ENCODE measurements around the gene SKI. TPM values are rescaled to one million over a fixed set of nuclear protein-coding genes. Genes with fewer than 3 reads are reported as not detected.

Gene SKI
- total RNA-seq, 1 experiment from 2014 or later = 16.5 TPM

DNA sequence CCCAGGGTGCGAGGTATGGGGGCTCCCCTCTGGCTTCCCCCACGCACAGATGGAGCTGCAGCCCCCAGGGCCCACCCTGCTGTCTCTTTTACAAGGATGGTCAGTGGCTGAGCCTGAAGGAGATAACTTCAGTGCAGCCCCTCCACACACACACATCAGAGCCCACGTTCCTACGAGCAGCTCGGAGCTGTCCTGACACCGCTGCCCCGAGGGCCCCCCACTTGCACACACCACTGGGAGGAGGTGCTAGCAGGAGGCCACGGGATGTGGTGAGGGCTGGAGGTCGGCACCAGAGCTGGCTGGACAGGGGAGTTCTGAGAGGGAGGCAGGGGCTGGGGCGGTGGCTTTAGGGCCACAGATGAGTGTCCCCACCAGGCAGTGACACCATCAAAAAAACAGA is 109.4 kb downstream of the SKI start:
- DNase-seq (ENCODE audit: low read depth) = no peak

DNA sequence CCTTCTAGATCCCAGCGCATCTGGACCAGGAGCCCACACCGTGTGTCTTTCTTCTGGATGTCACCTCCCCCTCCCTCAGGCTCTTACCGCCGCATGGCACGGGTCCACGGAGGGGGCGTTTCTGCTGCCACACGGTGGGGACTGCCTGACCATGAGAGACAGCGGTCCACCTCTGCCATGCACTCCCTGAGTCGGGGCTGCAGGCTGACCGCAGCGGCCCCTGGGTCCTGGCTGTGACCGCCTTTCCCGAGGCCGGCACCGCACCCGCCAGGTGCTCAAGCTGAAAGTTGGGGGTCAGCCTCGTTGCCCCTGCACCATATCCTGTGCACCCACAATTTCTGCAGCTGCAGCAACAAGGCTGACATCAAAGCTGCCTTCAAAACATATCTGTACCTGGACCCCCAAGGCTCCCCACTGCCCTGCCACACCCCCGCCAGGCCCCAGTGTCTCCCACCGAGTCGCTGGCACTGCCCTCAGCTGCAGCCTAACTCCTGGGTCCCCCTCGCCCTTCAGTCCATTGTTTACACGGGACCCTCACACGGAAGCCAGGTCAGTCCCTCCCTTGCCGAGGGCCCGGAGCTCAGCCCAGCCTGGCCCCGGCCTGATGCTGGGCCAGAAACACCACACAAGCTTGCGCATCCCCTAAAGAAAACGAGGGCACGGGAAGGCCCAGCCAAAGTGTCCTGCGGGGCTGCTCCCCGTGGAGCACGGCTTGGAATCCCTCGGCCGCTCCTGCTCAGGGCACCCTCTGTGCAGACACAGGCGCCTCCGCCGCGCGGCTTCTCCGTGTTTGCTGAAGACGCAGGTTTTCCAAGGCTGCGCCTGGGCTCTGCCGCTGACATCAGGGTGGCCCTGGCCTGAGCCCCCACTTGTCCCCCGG is 111.3 kb downstream of the SKI start:
- DNase-seq (ENCODE audit: low read depth) = no peak

DNA sequence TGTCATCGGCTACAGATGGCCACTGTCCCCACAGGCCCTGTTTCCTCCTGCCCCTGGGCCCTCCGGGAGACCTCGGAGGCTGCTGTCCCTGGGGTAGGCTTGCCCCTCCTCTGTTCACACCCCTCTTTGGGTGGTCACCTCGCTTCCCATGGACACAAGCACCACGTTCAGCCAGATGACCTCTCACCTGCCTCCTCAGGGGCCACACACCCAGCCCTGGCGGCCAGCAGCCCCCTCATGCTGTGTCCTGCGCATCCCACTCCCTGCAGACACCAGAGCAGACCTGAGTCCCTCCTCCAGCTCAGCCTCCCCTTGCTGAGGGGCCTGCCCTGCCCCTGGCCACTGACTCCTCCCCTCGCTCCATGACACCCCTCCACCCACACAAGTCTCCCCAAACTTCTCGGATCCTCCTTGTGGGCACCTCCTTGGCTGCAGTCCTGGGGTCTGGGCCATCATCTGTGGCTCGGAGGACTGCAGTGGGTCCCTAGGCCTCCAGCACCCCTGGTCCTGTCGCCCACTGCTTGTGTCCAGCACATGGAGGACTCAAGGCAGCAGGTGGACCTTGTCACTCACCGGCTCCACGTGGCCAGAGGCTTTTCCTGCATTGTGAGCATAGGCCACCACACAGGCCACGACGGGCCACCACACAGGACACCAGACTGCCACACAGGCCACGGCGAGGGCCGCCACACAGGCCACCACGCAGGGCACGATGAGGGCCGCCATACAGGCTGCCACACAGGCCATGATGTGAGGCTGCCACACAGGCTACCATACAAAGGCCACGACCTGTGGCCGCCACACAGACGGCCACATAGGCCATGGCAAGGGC is 112.2 kb downstream of the SKI start:
- DNase-seq (ENCODE audit: low read depth) = no peak

DNA sequence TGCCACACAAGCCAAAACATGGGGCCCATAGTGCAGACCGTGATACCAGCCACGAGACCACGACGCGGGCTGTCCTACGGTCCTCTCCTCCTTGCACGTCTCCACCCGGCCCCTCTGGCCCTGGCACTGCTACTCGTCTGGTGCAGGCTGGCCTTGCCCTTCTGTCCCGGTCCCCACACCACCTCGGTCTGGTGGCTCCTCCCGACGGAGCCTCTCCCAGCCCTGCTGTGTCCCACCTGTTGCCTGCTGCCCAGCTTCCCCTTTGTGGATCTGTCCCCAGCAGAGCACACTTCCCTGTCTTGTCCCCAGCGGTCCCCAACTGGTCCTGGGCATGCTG is 112.8 kb downstream of the SKI start:
- no peak for DNase-seq (ENCODE audit: low read depth)

DNA sequence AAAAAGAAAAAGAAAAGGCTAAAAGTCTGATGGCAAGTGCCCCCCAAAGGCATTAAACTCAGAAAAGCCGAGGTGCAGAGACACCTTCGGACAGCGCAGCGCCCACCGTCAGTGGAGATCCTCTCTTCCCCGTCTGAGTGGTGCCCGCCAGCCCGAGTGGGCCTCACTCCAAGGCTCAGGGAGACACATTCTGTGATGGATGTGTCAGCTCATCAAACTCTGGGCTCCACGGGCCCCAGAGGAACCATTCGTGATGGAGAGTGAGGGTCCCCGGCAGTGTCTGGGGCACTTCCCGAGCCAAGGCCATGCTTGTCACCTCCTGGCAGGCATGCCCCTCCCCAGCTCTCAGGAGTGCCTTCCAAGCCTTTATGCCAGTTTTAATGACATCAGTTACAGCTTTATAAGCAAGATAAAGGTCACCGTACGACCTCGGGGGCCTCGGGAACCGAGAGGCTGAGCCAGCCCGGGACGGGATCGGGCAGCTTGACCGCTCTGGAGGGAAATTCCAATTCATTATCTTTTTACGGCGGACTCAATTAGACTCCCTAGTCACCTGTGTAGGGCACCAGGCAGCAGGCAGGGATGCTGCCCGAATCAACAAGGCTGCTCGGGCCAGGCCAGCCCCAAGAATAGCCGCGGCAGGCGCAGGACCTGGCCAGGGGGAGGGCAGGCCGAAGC is 113.7 kb downstream of the SKI start:
- no peak for DNase-seq (ENCODE audit: low read depth)

DNA sequence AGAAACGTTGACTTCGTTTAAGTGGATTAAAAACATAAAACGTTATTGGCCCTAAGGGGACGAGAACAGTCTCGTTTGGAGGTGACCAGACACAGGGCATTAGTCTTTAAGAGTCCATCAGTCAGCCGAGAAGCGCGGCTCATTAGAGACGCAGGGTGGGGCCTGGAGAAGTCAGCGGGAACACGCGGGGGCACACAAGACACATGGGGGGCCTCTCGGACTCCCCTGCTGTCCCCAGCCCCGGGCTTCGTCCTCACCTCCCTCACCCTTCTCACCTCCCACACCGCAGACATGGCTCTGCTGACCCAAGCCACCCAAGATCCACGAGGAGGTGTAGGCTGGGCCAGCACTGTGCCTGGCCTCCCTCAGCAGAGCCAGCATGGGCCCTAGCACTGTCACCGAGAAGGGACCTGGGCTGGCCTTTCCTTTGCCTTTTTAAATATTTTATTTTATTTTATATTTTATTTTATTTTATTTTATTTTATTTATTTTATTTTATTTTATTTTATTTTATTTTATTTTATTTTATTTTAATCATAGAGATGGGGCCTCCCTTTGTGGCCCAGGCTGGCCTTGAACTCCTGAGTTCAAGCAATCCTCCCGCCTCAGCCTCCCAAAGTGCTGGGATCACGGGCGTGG is 114.4 kb downstream of the SKI start:
- no peak for DNase-seq (ENCODE audit: low read depth)

DNA sequence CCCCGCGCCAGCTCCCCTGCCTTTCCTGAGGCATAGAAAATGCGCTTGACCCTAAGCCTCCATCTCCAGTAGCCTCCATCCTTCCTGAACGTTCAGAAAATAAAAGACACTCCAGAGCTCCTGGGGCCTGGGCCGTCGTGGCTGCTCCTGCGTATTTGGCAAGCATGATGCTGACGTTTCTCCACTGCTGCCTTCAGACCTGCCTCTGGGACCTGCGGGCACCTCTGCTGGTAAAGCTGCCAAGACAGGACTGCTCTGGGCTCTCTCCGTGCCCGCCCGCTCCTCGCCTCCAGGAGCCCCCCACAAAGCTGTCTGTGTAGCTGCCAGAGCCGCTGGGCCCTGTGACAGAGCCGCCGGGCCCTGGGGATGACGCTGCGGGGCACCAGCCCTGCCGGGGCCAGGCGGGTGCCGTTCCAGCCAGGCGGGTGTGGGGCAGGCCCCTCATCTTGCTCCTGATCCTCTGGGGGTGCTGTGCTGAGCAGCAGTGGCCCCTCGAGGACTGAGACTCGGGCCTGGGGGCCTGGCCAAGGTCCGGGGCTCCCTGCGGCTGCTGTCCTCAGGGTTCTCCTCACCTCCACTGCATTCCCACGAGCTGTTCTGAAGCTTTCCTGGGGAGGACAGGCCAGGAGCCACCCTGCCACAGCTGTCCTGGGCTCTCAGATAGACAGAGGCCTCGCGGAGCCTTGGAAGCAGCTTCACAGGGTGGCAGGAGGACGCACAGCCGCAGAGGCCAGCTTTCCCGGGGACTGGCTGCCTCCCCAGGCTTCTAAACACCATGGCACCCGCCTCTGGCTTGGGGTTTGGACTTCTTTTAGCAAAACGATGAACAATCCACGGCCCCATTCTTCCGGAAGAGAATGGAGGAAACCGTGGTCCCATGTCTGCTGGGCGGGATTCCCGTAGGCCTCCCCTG is 115.2 kb downstream of the SKI start:
- DNase-seq (ENCODE audit: low read depth) = no peak

DNA sequence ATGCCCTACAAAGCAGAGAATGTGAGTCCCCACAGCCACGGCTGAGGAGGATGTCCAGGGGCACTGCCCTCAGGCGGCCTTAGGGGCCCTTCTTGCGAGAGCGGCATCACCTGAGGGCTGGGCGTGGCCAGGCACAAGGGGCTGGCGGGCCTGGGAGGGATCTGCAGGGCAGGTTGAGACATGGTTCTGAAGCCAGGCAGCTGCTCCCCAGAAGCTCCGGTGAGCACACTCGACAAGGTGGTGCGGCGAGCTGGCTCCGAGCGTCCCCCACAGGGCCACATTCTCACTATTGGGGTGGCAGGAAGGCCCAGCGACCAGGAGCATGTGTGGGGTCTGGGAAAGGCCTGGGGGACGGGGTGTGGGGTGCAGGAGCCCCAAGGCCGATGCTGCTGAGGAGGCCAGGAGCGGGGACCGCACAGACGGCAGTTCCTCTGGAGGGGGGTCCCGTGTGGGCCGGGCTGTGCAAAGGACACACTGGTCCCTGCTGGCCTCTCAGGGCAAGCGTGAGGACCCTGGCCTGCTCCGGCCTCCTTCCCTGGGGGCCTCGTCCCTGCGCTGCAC is 116.1 kb downstream of the SKI start:
- no peak for DNase-seq (ENCODE audit: low read depth)

DNA sequence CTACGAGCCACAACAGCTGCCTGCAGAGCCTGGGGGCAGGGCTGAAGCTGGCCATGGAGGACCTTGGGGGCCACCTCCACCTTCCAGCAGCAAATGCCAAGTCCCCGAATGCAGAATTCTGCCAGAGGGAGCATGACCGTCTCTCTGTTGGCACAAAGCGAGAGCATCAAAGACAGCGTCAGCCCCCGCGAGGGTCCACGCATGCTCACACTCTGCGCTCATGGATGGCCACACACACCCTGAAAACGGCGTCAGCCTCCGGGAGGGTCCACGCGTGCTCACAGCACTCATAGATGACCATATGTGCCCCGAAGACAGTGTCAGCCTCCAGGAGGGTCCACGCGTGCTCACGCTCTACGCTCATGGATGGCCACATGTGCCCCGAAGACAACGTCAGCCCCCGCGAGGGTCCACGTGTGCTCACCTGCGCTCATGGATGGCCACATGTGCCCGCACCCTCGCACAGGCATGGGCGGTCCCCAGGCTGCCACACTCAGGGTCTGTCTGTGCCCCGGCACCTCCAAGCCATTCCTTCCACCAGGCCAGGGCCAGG is 116.7 kb downstream of the SKI start:
- DNase-seq (ENCODE audit: low read depth) = no peak

DNA sequence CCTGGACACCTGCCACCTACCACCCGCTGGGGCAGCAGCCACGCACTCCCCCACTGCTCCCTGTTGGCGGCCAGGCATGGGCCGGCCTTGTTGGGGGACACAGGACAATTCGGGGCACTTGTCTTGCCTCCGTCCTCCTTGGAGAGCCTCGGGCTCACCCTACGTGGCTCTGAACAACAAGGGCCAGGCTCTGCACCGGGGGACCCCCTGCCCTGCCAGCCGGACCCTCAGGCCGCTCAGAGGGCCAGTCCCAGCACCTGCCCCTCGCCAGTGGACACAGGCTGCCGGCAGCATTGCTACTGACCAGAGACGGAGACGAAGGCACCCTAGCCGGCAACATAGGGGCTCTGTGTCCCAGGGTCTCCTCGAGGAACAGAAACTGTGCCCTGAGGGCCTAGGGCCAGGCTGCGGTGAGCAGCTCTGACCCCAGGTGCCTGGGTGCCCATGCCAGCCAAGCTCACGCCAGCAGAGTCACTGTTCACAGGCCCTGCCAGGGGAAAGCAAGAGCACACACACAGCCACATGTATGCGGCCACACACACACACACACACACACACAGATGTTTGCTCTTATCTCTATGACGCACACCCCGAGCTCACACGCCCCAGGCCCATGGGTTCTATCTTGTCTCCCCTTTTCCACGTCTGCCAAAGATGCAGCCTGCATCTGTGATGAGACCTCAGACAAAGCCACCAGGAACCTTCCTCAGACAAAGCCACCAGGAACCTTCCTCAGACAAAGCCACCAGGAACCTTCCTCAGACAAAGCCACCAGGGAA is 117.4 kb downstream of the SKI start:
- DNase-seq (ENCODE audit: low read depth) = no peak

DNA sequence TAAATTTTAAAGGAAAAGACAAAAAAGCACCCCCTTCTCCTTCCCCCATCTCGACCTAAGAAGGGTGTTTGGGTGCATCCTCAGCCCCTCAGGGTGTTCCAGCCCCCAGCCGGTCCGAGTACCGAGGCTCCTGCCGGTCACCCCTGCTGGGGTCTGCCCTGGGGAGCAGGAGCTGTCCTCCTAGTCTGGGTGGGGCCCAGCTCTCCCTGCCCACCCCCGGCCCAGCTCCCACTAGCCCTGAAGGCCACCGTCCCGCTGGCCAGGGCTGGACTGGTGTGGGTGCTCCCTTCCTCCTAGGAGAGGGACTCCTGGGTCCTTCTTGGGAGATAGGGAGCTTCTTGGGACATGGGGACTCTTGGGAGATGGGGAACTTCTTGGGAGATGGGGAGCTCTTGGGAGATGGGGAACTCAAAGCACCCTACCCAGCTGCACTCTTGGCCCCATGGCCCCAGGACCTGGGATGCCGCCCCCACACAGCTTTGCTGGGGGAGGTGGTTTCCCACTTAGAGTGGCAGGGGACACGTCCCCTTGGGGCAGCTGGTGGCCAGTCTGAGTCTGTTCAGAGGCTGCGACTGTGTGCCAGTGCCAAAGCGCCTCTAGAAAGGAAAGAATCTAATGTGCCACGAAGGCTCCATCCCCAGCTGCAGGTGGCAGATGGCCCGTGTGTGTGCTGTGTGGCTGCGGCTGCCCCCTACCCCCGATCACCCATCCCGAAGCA is 118.7 kb downstream of the SKI start:
- no peak for DNase-seq (ENCODE audit: low read depth)

DNA sequence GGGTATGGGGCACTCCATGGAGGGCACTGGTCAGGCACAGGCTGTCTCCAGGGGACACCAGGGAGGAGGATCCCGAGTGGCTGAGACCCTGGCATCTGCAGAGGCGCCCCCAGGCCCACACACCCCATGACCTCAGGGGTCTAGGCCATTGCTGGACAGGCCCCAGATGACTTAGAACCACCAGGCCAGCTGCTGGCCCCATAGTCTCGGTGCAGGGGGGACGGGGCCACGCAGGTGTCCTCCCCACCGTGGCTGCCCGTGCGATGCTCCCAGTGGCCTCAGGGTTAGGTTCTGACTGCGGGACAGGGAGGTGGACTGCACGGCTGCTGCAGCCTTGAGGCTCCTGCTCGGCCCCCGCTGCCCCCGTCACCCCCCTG is 119.3 kb downstream of the SKI start:
- no peak for DNase-seq (ENCODE audit: low read depth)

DNA sequence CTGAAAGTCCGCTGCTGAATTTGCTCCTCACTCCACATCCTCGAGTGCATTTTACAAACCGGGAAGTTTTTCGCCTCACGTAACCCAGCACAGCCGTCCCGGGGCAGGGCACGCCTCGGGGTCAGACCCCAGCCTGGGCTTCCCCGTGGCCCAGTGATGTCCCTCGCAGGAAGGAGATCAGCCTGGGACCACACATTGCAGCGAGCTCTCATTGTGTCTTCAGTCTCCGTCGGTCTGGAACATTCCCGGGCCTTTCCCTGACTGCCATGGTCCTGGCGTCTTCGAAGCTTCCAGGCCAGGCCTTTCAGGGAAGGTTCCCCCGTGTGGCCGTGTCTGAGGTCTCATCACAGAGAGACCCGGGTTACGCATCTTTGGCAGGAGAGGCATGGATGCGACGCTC is 119.8 kb downstream of the SKI start:
- DNase-seq (ENCODE audit: low read depth) = no peak

DNA sequence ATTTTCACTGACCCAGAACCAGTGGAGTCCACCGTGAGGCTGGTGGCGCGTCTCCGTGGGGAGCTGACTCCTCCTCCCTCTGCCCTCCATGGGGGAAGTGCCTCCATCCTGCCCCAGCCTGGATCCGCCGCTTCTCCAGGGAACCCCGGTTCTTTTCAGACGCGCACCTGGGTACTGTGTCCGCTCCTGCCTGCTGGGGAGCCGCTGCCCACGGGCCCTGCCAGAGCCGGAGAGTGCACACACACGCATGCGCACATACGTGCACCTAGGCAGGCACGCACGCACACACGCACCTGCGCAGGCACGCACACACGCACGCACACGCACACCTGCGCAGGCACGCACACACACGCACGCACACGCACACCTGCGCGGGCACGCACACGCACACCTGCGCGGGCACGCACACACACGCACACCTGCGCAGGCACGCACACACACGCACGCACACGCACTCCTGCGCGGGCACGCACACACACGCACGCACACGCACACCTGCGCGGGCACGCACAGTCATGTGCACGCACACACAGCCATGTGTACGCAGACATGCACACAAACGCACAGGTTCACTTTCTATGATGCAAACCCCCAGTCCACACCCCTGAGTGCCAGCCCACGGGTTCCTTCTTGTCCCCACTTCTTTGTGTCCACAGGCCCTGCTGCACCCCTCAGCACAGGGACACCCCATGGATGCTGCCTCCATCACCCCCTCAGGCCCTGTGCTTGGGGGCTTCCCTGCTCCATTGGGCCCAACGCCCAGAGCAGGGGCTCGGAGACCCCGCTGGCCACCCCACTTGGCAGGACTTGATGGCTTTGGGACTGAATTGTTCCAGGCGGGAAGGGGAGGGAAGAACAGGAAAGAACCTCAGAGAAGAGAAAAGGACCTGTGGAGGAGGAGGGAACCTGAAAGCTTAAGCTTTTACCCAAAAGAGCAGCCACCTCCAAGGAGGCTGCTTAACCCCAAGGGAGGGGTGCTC is 120.5 kb downstream of the SKI start:
- DNase-seq (ENCODE audit: low read depth) = no peak

DNA sequence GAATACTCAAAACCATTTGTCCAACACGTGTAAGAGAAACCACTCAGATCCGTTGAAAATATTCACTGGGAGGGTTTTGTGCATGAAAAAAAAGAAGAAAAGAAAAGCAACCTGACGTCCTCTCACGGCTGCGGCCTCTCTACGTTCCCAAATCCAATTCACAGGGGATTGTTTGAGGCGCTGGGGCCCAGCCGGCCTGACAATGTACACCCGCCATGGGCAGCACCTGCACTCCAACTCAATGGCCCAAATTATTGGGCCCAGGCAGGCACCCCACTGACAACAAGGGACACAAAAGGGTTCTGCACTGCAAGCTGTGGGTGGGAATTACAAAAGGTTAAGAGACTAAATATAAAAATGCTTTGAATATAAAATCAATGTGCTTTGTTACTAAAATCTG is 121.7 kb downstream of the SKI start:
- no peak for DNase-seq (ENCODE audit: low read depth)

DNA sequence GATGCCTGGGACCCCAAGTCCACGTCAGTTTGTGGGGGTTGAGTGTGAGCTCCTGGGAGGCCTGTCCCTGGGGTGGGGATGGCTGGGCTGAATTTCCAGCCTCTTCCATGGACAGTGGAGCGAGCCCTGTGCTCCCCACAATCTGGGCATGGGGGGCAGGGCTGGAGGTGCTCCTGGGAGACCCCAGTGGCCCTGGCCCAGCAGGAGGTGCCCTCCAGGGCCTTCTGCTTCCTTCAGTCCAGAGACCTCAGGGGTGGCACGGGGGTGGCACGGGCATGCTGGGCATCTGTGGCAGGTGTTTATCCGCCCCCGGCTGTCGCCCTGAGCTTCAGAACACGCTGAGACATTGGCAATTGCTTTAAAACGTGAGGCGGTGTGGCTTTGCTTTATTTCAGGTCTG is 122.4 kb downstream of the SKI start:
- DNase-seq (ENCODE audit: low read depth) = no peak

DNA sequence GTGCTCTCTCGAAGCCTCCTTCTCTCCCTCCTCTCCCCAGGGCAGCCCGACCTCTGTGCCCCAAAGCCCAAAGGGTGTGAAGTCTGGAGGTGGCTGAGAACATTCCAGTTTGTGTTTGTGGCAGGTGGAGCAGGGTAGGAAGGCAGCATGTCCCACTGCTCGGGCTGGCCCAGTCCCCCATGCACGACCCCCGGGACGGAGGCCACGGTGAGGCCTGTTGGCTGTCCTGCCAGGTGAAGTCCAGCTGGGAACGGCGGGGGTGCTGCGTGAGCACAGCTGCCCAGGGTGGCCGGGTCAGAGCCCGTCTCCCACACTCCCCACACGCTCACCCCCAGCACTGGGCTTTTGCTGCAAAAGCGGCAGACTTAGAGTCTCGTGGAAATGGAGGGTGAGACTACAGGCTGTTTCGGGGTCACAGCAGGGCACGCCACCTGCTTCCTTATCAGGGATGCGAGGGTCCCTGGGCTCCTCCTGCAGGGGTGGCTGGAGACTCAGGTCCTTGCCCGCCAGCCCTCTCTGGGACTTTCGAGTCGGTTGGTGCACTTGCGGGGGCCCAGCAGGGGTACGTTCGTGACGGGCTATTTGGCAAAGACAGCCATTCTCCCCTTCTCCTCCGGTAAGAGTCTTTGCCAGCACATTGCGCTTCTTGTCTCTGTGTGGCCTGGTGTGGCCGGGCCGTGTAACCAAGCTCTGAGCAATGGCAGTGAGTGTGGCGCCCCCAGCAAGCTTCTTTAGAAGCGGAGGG is 123.0 kb downstream of the SKI start:
- no peak for DNase-seq (ENCODE audit: low read depth)

All from LHCN-M2 (cell line).